G401 (cell line): ENCODE measurements around the gene PFKP. TPM values are rescaled to one million over a fixed set of nuclear protein-coding genes. Genes with fewer than 3 reads are reported as not detected.
A peak's percentile ranks its signal among the peaks of the same experiment; 100 is the strongest.
"Not testable (repeated sequence)": the region's sequence is repeated elsewhere in the genome, so short reads cannot be mapped to it uniquely, and the experiment has no call there.

Experiments
- DNase-seq: peaks from one replicate; pipeline ENCODE4 v3.0.0-alpha.2; 2015; ENCODE audit warnings: low spot score
- in situ Hi-C: cut with HindIII; loops from 2 replicates; pipeline ENCODE4 v1.10.0; 2016; ENCODE audit warnings: low sequenced_read_pairs, mixed read lengths
- total RNA-seq: library from RNA; depleted of rRNA; stranded (reverse); fragments of >200 nt; shearing (Covaris generic); gene quantifications from 2 replicates; pipeline ENCODE4 v1.2.3, GENCODE V29; 2014

The PFKP gene
- total RNA-seq, 1 experiment from 2014 or later = 222 TPM

- in situ Hi-C loops = no loop called here
- DNase-seq = no peak
These were observed 26.6 kb downstream of the PFKP start for GRCh38 chr10:3093996-3094395.

GRCh38 chr10:3094609-3095036, 27.3 kb downstream of the PFKP start:
- no peak for DNase-seq
- in situ Hi-C loops = no loop called here

GRCh38 chr10:3095373-3096139, 28.2 kb downstream of the PFKP start:
- DNase-seq = no peak
- in situ Hi-C loops = no loop called here

- DNase-seq = no peak
These were observed 28.8 kb downstream of the PFKP start for GRCh38 chr10:3096149-3096548.

GRCh38 chr10:3097160-3097559, 29.8 kb downstream of the PFKP start:
- in situ Hi-C loops = no loop called here
- no peak for DNase-seq

More at GRCh38 chr10:3096149-3096548, 28.8 kb downstream of the PFKP start:
- in situ Hi-C loops = no loop called here

GRCh38 chr10:3098689-3099088, 31.3 kb downstream of the PFKP start:
- DNase-seq = no peak
- in situ Hi-C loops = no loop called here

- DNase-seq = no peak
- in situ Hi-C loops = no loop called here
These were observed 32.1 kb downstream of the PFKP start for GRCh38 chr10:3099291-3100092.

- in situ Hi-C loops = no loop called here
- no peak for DNase-seq
These were observed 32.9 kb downstream of the PFKP start for GRCh38 chr10:3100093-3100792.

GRCh38 chr10:3100856-3101640, 33.7 kb downstream of the PFKP start:
- in situ Hi-C loops = no loop called here

GRCh38 chr10:3102720-3103427, 35.5 kb downstream of the PFKP start:
- DNase-seq = peak; percentile 77
- in situ Hi-C loops = no loop called here

More at GRCh38 chr10:3100856-3101640, 33.7 kb downstream of the PFKP start:
- DNase-seq = peak; percentile 88

- no peak for DNase-seq
- in situ Hi-C loops = no loop called here
These were observed 36.3 kb downstream of the PFKP start for GRCh38 chr10:3103646-3104045.

GRCh38 chr10:3104251-3104918, 37.0 kb downstream of the PFKP start:
- in situ Hi-C loops = no loop called here
- peak; percentile 86 for DNase-seq

- DNase-seq = no peak
- in situ Hi-C loops = no loop called here
These were observed 37.8 kb downstream of the PFKP start for GRCh38 chr10:3105166-3105565.

- no peak for DNase-seq
- in situ Hi-C loops = no loop called here
These were observed 38.6 kb downstream of the PFKP start for GRCh38 chr10:3105905-3106304.

- in situ Hi-C loops, DNase-seq: not testable (repeated sequence)
These were observed 39.0 kb downstream of the PFKP start for GRCh38 chr10:3106328-3106727.

GRCh38 chr10:3106928-3107425, 39.6 kb downstream of the PFKP start:
- no peak for DNase-seq
- in situ Hi-C loops = no loop called here

GRCh38 chr10:3107426-3107961, 40.1 kb downstream of the PFKP start:
- peak; percentile 68 for DNase-seq
- in situ Hi-C loops = no loop called here
